Measurements from ENCODE around the gene RNF34.

DNA sequence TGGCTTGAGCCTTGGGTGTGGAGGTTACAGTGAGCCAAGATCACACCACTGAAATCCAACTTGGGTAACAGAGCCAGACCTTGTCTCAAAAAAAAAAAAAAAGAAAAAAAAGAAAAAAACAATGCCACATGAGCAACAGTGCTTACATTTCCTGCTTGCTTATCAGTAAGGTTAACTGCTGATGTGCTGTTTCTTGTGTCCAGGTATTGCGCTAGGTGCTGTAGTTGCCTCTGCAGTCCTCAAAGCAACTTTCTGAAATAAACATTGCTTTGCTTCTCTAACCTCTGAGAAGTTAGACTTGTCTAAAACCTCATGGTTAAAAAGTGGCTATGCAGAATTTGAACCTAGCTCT is 24.7 kb downstream of the RNF34 start:
- TF ChIP-seq POLR2AphosphoS5 (IDR thresholded peaks at IDR 0.05) (no peak), CTCF (IDR thresholded peaks at IDR 0.05 in 8 of 11, conservative IDR thresholded peaks at IDR 0.05 in 3 of 11) (no peak)

Data from spleen (tissue), 7 donors.